ENCODE data around the gene REM1.
"Not testable (repeated sequence)": the region's sequence is repeated elsewhere in the genome, so short reads cannot be mapped to it uniquely, and the experiment has no call there.

REM1 gene

GRCh38 chr20:31485450-31486339 lies 10.6 kb downstream of the REM1 start:
- no peak for DNase-seq (ENCODE audit: low read depth)

- DNase-seq (ENCODE audit: low read depth): no peak
Observed at GRCh38 chr20:31488115-31488514, 13.0 kb downstream of the REM1 start.

- no peak for DNase-seq (ENCODE audit: low read depth)
Observed at GRCh38 chr20:31489152-31489551, 14.1 kb downstream of the REM1 start.

- DNase-seq (ENCODE audit: low read depth): no peak
Observed at GRCh38 chr20:31490752-31491151, 15.7 kb downstream of the REM1 start.

- peak; percentile 32 for DNase-seq (ENCODE audit: low read depth)
Observed at GRCh38 chr20:31494131-31494530, 19.0 kb downstream of the REM1 start.

- DNase-seq (ENCODE audit: low read depth): no peak
Observed at GRCh38 chr20:31496761-31497295, 21.7 kb downstream of the REM1 start.

GRCh38 chr20:31497838-31498540 lies 22.9 kb downstream of the REM1 start:
- DNase-seq (ENCODE audit: low read depth): peak; percentile 79

- no peak for DNase-seq (ENCODE audit: low read depth)
Observed at GRCh38 chr20:31500527-31500926, 25.4 kb downstream of the REM1 start.

- peak; percentile 54 for DNase-seq (ENCODE audit: low read depth)
Observed at GRCh38 chr20:31502884-31503673, 28.0 kb downstream of the REM1 start.

GRCh38 chr20:31505903-31506302 lies 30.8 kb downstream of the REM1 start:
- no peak for DNase-seq (ENCODE audit: low read depth)

- no peak for DNase-seq (ENCODE audit: low read depth)
Observed at GRCh38 chr20:31508517-31509244, 33.6 kb downstream of the REM1 start.

GRCh38 chr20:31514154-31515071 lies 39.3 kb downstream of the REM1 start, which contains the start of gene HM13:
Gene HM13, plus strand, starts transcription at chr20:31514442. Its CDS starts 110 bp downstream, at chr20:31514552.
- DNase-seq (ENCODE audit: low read depth): peak; percentile 85

- DNase-seq (ENCODE audit: low read depth): no peak
Observed at GRCh38 chr20:31515072-31515774, 40.1 kb downstream of the REM1 start.

GRCh38 chr20:31515775-31516107 lies 40.7 kb downstream of the REM1 start:
- no peak for DNase-seq (ENCODE audit: low read depth)

GRCh38 chr20:31516166-31516565 lies 41.1 kb downstream of the REM1 start:
- no peak for DNase-seq (ENCODE audit: low read depth)

GRCh38 chr20:31516651-31517050 lies 41.6 kb downstream of the REM1 start:
- DNase-seq (ENCODE audit: low read depth): no peak

GRCh38 chr20:31517373-31517772 lies 42.3 kb downstream of the REM1 start:
- DNase-seq (ENCODE audit: low read depth): peak; percentile 39

GRCh38 chr20:31521267-31521666 lies 46.2 kb downstream of the REM1 start:
- DNase-seq (ENCODE audit: low read depth): not testable (repeated sequence)

GRCh38 chr20:31522731-31523130 lies 47.6 kb downstream of the REM1 start:
- DNase-seq (ENCODE audit: low read depth): no peak

Measured in GM04504 (cell line).